Measurements from ENCODE around the gene DOCK9. TPM values are rescaled to one million over a fixed set of nuclear protein-coding genes. Genes with fewer than 3 reads are reported as not detected.
"Not testable (repeated sequence)": the region's sequence is repeated elsewhere in the genome, so short reads cannot be mapped to it uniquely, and the experiment has no call there.

DOCK9 gene
- total RNA-seq, 1 experiment from 2014 or later: 31.7 TPM

GRCh38 chr13:98755116-98755515, 222.7 kb downstream of the DOCK9 start:
- H3K9ac ChIP-seq (ENCODE audit: low read length): no peak overlapping the region
- DNase-seq: no peak
- H3K4me3 ChIP-seq (ENCODE audit: low read length): no peak overlapping the region
- H3K36me3 ChIP-seq (ENCODE audit: low read depth, low read length): no peaks in the 10 kb centered on the region
- H3K4me2 ChIP-seq (ENCODE audit: low read length): no peak overlapping the region
- no peaks in the 10 kb centered on the region for H3K4me1 ChIP-seq (ENCODE audit: insufficient read depth, low read length)
- no peak overlapping the region for H2AFZ ChIP-seq (ENCODE audit: low read length)
- TF ChIP-seq EZH2 (IDR thresholded peaks at IDR 0.05; ENCODE audit: low read length, unreplicated experiment) (no peak), EZH2phosphoT487 (IDR thresholded peaks at IDR 0.05; ENCODE audit: borderline replicate concordance, low read length) (no peak), CTCF (conservative IDR thresholded peaks at IDR 0.05; ENCODE audit: low read depth, low read length) (no peak)
- POLR2A ChIA-PET (ENCODE audit: unreplicated experiment): no interaction called here
- ATAC-seq: no peak
- no peaks in the 10 kb centered on the region for H4K20me1 ChIP-seq (ENCODE audit: low read length)
- intact Hi-C loops (cut with micrococcal nuclease): no loop called here
- no TSS peak for BruUV-seq (replicated peaks)
- no peaks in the 10 kb centered on the region for H3K9me2 ChIP-seq (replicated peaks; ENCODE audit: low read length)
- H3F3A ChIP-seq (ENCODE audit: low read length, unreplicated experiment): no peaks in the 10 kb centered on the region
- no peak overlapping the region for H3K27ac ChIP-seq (ENCODE audit: low read length)
- CTCF ChIA-PET: no interaction called here
- no peaks in the 10 kb centered on the region for H3K9me3 ChIP-seq (ENCODE audit: low read length)
- no peaks in the 10 kb centered on the region for H3K27me3 ChIP-seq (ENCODE audit: low read length)
- H3K79me2 ChIP-seq (ENCODE audit: low read length): no peaks in the 10 kb centered on the region

GRCh38 chr13:98754468-98754867, 223.4 kb downstream of the DOCK9 start:
- ATAC-seq; H3K9me2 ChIP-seq (replicated peaks; ENCODE audit: low read length): not testable (repeated sequence)

GRCh38 chr13:98752467-98753290, 225.2 kb downstream of the DOCK9 start, which contains the start of gene SLC15A1:
SLC15A1 (minus strand) TSS chr13:98752672; CDS start chr13:98752598, 74 bp downstream.
- Histone ChIP-seq H3K4me1 (ENCODE audit: insufficient read depth, low read length) (no peaks in the 10 kb centered on the region), H3K9ac (ENCODE audit: low read length) (no peak within 1 kb of the TSS), H3K9me3 (ENCODE audit: low read length) (no peaks in the 10 kb centered on the region), H3K4me3 (ENCODE audit: low read length) (peak within 1 kb of the TSS; percentile 60), H3K9me2 (replicated peaks; ENCODE audit: low read length) (no peaks in the 10 kb centered on the region), H3K27me3 (ENCODE audit: low read length) (no peaks in the 10 kb centered on the region), H3K4me2 (ENCODE audit: low read length) (peak within 1 kb of the TSS; percentile 72), H2AFZ (ENCODE audit: low read length) (peak within 1 kb of the TSS; percentile 54), H3K79me2 (ENCODE audit: low read length) (no peaks in the 10 kb centered on the region), H3F3A (ENCODE audit: low read length, unreplicated experiment) (no peaks in the 10 kb centered on the region), H3K27ac (ENCODE audit: low read length) (no peak within 1 kb of the TSS), H3K36me3 (ENCODE audit: low read depth, low read length) (no peaks in the 10 kb centered on the region), H4K20me1 (ENCODE audit: low read length) (no peaks in the 10 kb centered on the region)
- POLR2A ChIA-PET (ENCODE audit: unreplicated experiment): no interaction called here
- intact Hi-C loops (cut with micrococcal nuclease): no loop called here
- DNase-seq: no peak
- CTCF ChIA-PET: no interaction called here
- BruUV-seq (replicated peaks): no TSS peak
- no peak for TF ChIP-seq CTCF (conservative IDR thresholded peaks at IDR 0.05; ENCODE audit: low read depth, low read length)
- TF ChIP-seq EZH2 (IDR thresholded peaks at IDR 0.05; ENCODE audit: low read length, unreplicated experiment): no peak
- no peak for TF ChIP-seq EZH2phosphoT487 (IDR thresholded peaks at IDR 0.05; ENCODE audit: borderline replicate concordance, low read length)
- peak; percentile 39; the same call in 1 of the 2 replicates for ATAC-seq

More at GRCh38 chr13:98754468-98754867, 223.4 kb downstream of the DOCK9 start:
- H3K27ac ChIP-seq (ENCODE audit: low read length); H3K79me2 ChIP-seq (ENCODE audit: low read length); H3K4me2 ChIP-seq (ENCODE audit: low read length); H3K4me3 ChIP-seq (ENCODE audit: low read length); H3K36me3 ChIP-seq (ENCODE audit: low read depth, low read length); H2AFZ ChIP-seq (ENCODE audit: low read length); BruUV-seq (replicated peaks); H3K4me1 ChIP-seq (ENCODE audit: insufficient read depth, low read length); H3K27me3 ChIP-seq (ENCODE audit: low read length); H4K20me1 ChIP-seq (ENCODE audit: low read length); CTCF ChIA-PET; H3K9ac ChIP-seq (ENCODE audit: low read length); POLR2A ChIA-PET (ENCODE audit: unreplicated experiment); DNase-seq; H3K9me3 ChIP-seq (ENCODE audit: low read length); H3F3A ChIP-seq (ENCODE audit: low read length, unreplicated experiment); intact Hi-C loops (cut with micrococcal nuclease): not testable (repeated sequence)
